C4-2B (cell line): ENCODE data around the gene NECAP2.

Source experiments
- CTCF ChIP-seq: fragments of 450-650 bp; conservative IDR thresholded peaks from 2 replicates; pipeline ENCODE4 v1.5.1; 2017; ENCODE audit warnings: mild to moderate bottlenecking
- ZFX ChIP-seq: fragments of 450-650 bp; IDR thresholded peaks from 2 replicates; pipeline ENCODE4 v1.6.1; 2017

DNA sequence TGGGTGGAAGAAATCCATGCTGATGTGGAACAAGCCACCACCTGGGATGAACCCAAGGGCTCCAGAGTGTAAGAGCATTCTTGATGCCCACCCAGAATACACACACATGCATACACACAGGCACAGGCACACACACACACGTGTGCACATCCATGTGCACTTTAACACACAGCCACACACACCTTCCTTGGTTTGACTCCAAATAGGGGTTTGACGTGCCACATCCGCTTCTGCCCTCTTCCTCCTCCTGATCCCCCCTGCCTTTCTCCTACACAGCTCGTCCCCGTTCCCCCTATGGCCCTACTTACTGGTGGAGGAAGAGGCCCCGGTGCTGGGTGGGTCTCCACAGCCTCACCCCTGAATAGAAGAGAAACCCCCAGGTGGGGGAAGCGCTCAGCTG is 19.3 kb upstream of the NECAP2 start:
- TF ChIP-seq CTCF (no peak), ZFX (no peak)
